Smooth muscle cell (in vitro differentiated cells): ENCODE measurements around the gene GPR78. TPM values are rescaled to one million over a fixed set of nuclear protein-coding genes. Genes with fewer than 3 reads are reported as not detected.

Experiments
- DNase-seq: peaks from one replicate; lab custom pipeline; 2025; ENCODE audit not compliant: unreplicated experiment; lab: John Stamatoyannopoulos, UW
- H2AFZ ChIP-seq: fragments of 200-600 bp; sonication (generic); 2 replicates; pipeline ENCODE4 v1.6.0; 2016; ENCODE audit warnings: antibody characterized with exemption, low read depth, mild to moderate bottlenecking
- H3F3A ChIP-seq: fragments of 200-600 bp; sonication (generic); 2 replicates; pipeline ENCODE4 v1.6.0; 2017; ENCODE audit warnings: antibody characterized with exemption, low read depth
- H3K27ac ChIP-seq: fragments of 200-600 bp; sonication (generic); 2 replicates; pipeline ENCODE4 v1.5.1; 2016; ENCODE audit warnings: low read depth, mild to moderate bottlenecking
- H3K27me3 ChIP-seq: fragments of 200-600 bp; sonication (generic); 2 replicates; pipeline ENCODE4 v1.6.1; 2016; ENCODE audit warnings: low read depth, mild to moderate bottlenecking
- H3K36me3 ChIP-seq: fragments of 200-600 bp; sonication (generic); 2 replicates; pipeline ENCODE4 v1.5.1; 2016; ENCODE audit warnings: low read depth
- H3K4me1 ChIP-seq: fragments of 200-600 bp; sonication (generic); 2 replicates; pipeline ENCODE4 v1.5.1; 2016; ENCODE audit warnings: low read depth
- H3K4me2 ChIP-seq: fragments of 200-600 bp; sonication (generic); 2 replicates; pipeline ENCODE4 v1.6.0; 2016; ENCODE audit warnings: mild to moderate bottlenecking
- H3K4me3 ChIP-seq: fragments of 200-600 bp; sonication (generic); 2 replicates; pipeline ENCODE4 v1.5.1; 2016; ENCODE audit warnings: mild to moderate bottlenecking
- H3K79me2 ChIP-seq: fragments of 200-600 bp; sonication (generic); 2 replicates; pipeline ENCODE4 v1.6.0; 2016; ENCODE audit warnings: low read depth, mild to moderate bottlenecking
- H3K9ac ChIP-seq: fragments of 200-600 bp; sonication (generic); 2 replicates; pipeline ENCODE4 v1.6.0; 2016; ENCODE audit warnings: low read depth
- H3K9me3 ChIP-seq: fragments of 200-600 bp; sonication (generic); replicated peaks from 2 replicates; pipeline ENCODE4 v1.5.1; 2016; ENCODE audit warnings: low read depth
- H4K20me1 ChIP-seq: fragments of 200-600 bp; sonication (generic); 2 replicates; pipeline ENCODE4 v1.6.0; 2016; ENCODE audit warnings: low read depth
- CTCF ChIP-seq: fragments of 200-600 bp; sonication (generic); IDR thresholded peaks from 2 replicates; pipeline ENCODE4 v1.5.1; 2017; ENCODE audit warnings: borderline replicate concordance, mild to moderate bottlenecking, antibody characterized with exemption; ENCODE audit not compliant: insufficient read depth, poor library complexity, severe bottlenecking
- WGBS: methylation state at CpG from one replicate; pipeline ENCODE4 v1.1.7; 2016; ENCODE audit warnings: low lambda C conversion rate; 5-methylcytosine and 5-hydroxymethylcytosine counted together
- polyA plus RNA-seq: library from polyadenylated mRNA; unstranded; fragments of >200 nt; fragmentation: Nextera tagmentation; extraction: Ambion mirVana; gene quantifications from 2 replicates; pipeline ENCODE4 v1.2.1, GENCODE V29; 2016
- total RNA-seq: library from RNA; depleted of rRNA; stranded (reverse); fragments of >200 nt; gene quantifications from 2 replicates; pipeline ENCODE4 v1.2.3, GENCODE V29; 2014

GPR78 gene
- total and polyA plus RNA-seq, 2 experiments from 2014 or later = 0.05 TPM; not detected in 1

- no peak overlapping the region for H2AFZ ChIP-seq
- no peak for TF ChIP-seq CTCF
- H3F3A ChIP-seq = no peaks in the 10 kb centered on the region
- no peak overlapping the region for H3K9ac ChIP-seq
- no peak overlapping the region for H3K27ac ChIP-seq
- H3K79me2 ChIP-seq = no peaks in the 10 kb centered on the region
- no peaks in the 10 kb centered on the region for H3K36me3 ChIP-seq
- H4K20me1 ChIP-seq = peaks cover 15% of the 10 kb centered on the region
- H3K4me3 ChIP-seq = no peak overlapping the region
- no peak overlapping the region for H3K4me2 ChIP-seq
- 97% methylated on average over 5 of the region's 8 CpGs for WGBS
- no peak for DNase-seq
- H3K4me1 ChIP-seq = no peaks in the 10 kb centered on the region
- H3K27me3 ChIP-seq = no peaks in the 10 kb centered on the region
- no peaks in the 10 kb centered on the region for H3K9me3 ChIP-seq
These were observed 18.9 kb downstream of the GPR78 start for GRCh38 chr4:8599091-8599460.

- H3K4me3 ChIP-seq = no peak overlapping the region
- H3K79me2 ChIP-seq = no peaks in the 10 kb centered on the region
- no peaks in the 10 kb centered on the region for H3F3A ChIP-seq
- H2AFZ ChIP-seq = no peak overlapping the region
- no peaks in the 10 kb centered on the region for H3K27me3 ChIP-seq
- H3K36me3 ChIP-seq = no peaks in the 10 kb centered on the region
- H3K4me1 ChIP-seq = no peaks in the 10 kb centered on the region
- DNase-seq = no peak
- TF ChIP-seq CTCF = no peak
- no peak overlapping the region for H3K9ac ChIP-seq
- no peaks in the 10 kb centered on the region for H3K9me3 ChIP-seq
- WGBS = 80% methylated on average over 9 of the region's 9 CpGs
- no peak overlapping the region for H3K4me2 ChIP-seq
- H4K20me1 ChIP-seq = peaks cover 15% of the 10 kb centered on the region
- H3K27ac ChIP-seq = no peak overlapping the region
These were observed 19.5 kb downstream of the GPR78 start for GRCh38 chr4:8599657-8600056.

- DNase-seq = no peak
- Histone ChIP-seq H3K4me1 (no peaks in the 10 kb centered on the region), H3K27me3 (no peaks in the 10 kb centered on the region), H3K79me2 (no peaks in the 10 kb centered on the region), H3K4me2 (no peak overlapping the region), H2AFZ (no peak overlapping the region), H3F3A (no peaks in the 10 kb centered on the region), H3K9me3 (no peaks in the 10 kb centered on the region), H3K27ac (no peak overlapping the region), H3K36me3 (no peaks in the 10 kb centered on the region), H4K20me1 (peaks cover 11% of the 10 kb centered on the region), H3K9ac (no peak overlapping the region), H3K4me3 (no peak overlapping the region)
- WGBS = over 99% methylated on average over 13 of the region's 13 CpGs
- no peak for TF ChIP-seq CTCF
These were observed 20.1 kb downstream of the GPR78 start for GRCh38 chr4:8600266-8600665.

- Histone ChIP-seq H4K20me1 (peaks cover 7% of the 10 kb centered on the region), H3K9ac (no peak overlapping the region), H3K4me3 (no peak overlapping the region), H3K4me1 (no peaks in the 10 kb centered on the region), H3K9me3 (no peaks in the 10 kb centered on the region), H3K4me2 (no peak overlapping the region), H3K36me3 (no peaks in the 10 kb centered on the region), H3F3A (no peaks in the 10 kb centered on the region), H3K27ac (no peak overlapping the region), H3K79me2 (no peaks in the 10 kb centered on the region), H3K27me3 (no peaks in the 10 kb centered on the region), H2AFZ (no peak overlapping the region)
- no peak for TF ChIP-seq CTCF
- DNase-seq = no peak
- WGBS = 93% methylated on average over 12 of the region's 12 CpGs
These were observed 20.5 kb downstream of the GPR78 start for GRCh38 chr4:8600686-8601085.
